Measurements from ENCODE around the gene SIX5. TPM values are rescaled to one million over a fixed set of nuclear protein-coding genes. Genes with fewer than 3 reads are reported as not detected.

Gene SIX5
- total and polyA plus RNA-seq, 9 of the 15 experiments (the other 6 are each of a cell fraction or from before 2014, with no cell fraction given), result 1.4 to 17.2 (median 7.4) TPM; not detected in 2

- TF ChIP-seq CHD2 (IDR thresholded peaks at IDR 0.05; ENCODE audit: low read depth, low read length) (no peak), TCF15 (CRISPR knock-in tag; IDR thresholded peaks at IDR 0.05) (no peak), ZNF444 (CRISPR knock-in tag; IDR thresholded peaks at IDR 0.05) (no peak), ZNF197 (CRISPR knock-in tag; IDR thresholded peaks at IDR 0.05; ENCODE audit: low read depth) (no peak), RAD51 (IDR thresholded peaks at IDR 0.05; ENCODE audit: borderline replicate concordance, low read depth) (no peak), ZBTB40 (IDR thresholded peaks at IDR 0.05) (no peak), ZBTB40 (CRISPR knock-in tag; IDR thresholded peaks at IDR 0.05) (no peak), NELFE (IDR thresholded peaks at IDR 0.05; ENCODE audit: insufficient read depth, insufficient read length) (no peak), ZNF347 (CRISPR knock-in tag; IDR thresholded peaks at IDR 0.05; ENCODE audit: low read depth) (no peak), ZHX1 (conservative IDR thresholded peaks at IDR 0.05; ENCODE audit: low read length) (no peak), NEUROD1 (IDR thresholded peaks at IDR 0.05; ENCODE audit: borderline replicate concordance, low read depth, low read length, partially characterized antibody) (no peak), ZNF274 (IDR thresholded peaks at IDR 0.05; ENCODE audit: borderline replicate concordance, low read depth, low read length) (no peak; the same call in 1 of the 2 replicates), ZNF174 (CRISPR knock-in tag; IDR thresholded peaks at IDR 0.05) (no peak), ZNF75A (CRISPR knock-in tag; IDR thresholded peaks at IDR 0.05) (no peak), ZNF785 (CRISPR knock-in tag; IDR thresholded peaks at IDR 0.05) (no peak), FIP1L1 (IDR thresholded peaks at IDR 0.05; ENCODE audit: low read depth, low read length, poor library complexity, severe bottlenecking) (peak; percentile 72)
Observed at GRCh38 chr19:45767881-45768654, 984 bp downstream of the SIX5 start (continued).
